Measurements from ENCODE around the gene SAMD3. TPM values are rescaled to one million over a fixed set of nuclear protein-coding genes. Genes with fewer than 3 reads are reported as not detected.

Gene SAMD3
- polyA plus RNA-seq, 1 of the 3 experiments (the other 2 are of a cell fraction): 16.0 TPM

- H2AFZ ChIP-seq (ENCODE audit: low read depth): no peak overlapping the region
- H4K20me1 ChIP-seq (ENCODE audit: insufficient read depth): no peaks in the 10 kb centered on the region
- H3K36me3 ChIP-seq (replicated peaks in 1 of 2; ENCODE audit: control insufficient read depth in 1 of 2, insufficient read depth in 2 of 2, low read length in 1 of 2): peaks cover 8 to 31% of the 10 kb centered on the region in 2 experiments
- 0 out of 4 replicates have a peak, but pooled peaks cover 0 to 2% of the 10 kb centered on the region in 2 experiments for H3K4me1 ChIP-seq (ENCODE audit: control insufficient read depth in 1 of 2, insufficient read depth in 2 of 2, low read depth in 1 of 2, low read length in 1 of 2)
- TF ChIP-seq ELF1 (IDR thresholded peaks at IDR 0.05): no peak
- TF ChIP-seq, protein P1, sequence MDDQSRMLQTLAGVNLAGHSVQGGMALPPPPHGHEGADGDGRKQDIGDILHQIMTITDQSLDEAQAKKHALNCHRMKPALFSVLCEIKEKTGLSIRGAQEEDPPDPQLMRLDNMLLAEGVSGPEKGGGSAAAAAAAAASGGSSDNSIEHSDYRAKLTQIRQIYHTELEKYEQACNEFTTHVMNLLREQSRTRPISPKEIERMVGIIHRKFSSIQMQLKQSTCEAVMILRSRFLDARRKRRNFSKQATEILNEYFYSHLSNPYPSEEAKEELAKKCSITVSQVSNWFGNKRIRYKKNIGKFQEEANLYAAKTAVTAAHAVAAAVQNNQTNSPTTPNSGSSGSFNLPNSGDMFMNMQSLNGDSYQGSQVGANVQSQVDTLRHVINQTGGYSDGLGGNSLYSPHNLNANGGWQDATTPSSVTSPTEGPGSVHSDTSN (IDR thresholded peaks at IDR 0.05): no peak
- no peak for TF ChIP-seq SMC3 (IDR thresholded peaks at IDR 0.05; ENCODE audit: low read depth, low read length)
- no peak for TF ChIP-seq FOSL2 (IDR thresholded peaks at IDR 0.05; ENCODE audit: borderline replicate concordance, low read depth)
- no peak for TF ChIP-seq MXI1 (IDR thresholded peaks at IDR 0.05; ENCODE audit: low read depth, low read length)
- no peak for TF ChIP-seq POLR2AphosphoS5 (IDR thresholded peaks at IDR 0.05; ENCODE audit: low read depth, low read length)
- TF ChIP-seq RCOR1 (IDR thresholded peaks at IDR 0.05; ENCODE audit: low read length): no peak
- no peak for TF ChIP-seq EP300 (IDR thresholded peaks at IDR 0.05; ENCODE audit: borderline replicate concordance in 1 of 2, low read depth in 1 of 2, low read length in 1 of 2)
- H3K9me3 ChIP-seq: no peaks in the 10 kb centered on the region
- H3K9me2 ChIP-seq: no peaks in the 10 kb centered on the region
- WGBS (ENCODE audit: low lambda C conversion rate): 61% methylated on average over 2 of the region's 2 CpGs
- ChIA-PET CTCF (interaction anchor here (0.7 kb wide), 1 partner anchor 14 kb away, joined by 5 read pairs; no protein-coding TSS in a partner anchor), POLR2A (no interaction called here)
- H3F3A ChIP-seq (replicated peaks; ENCODE audit: insufficient read depth): peaks cover 5% of the 10 kb centered on the region
- DNase-seq: no peak
- no peak overlapping the region for H3K4me2 ChIP-seq
- no peak overlapping the region for H3K9ac ChIP-seq
- H3K4me3 ChIP-seq (ENCODE audit: low read depth in 2 of 2, low read length in 1 of 2): no peak overlapping the region
- no peaks in the 10 kb centered on the region for H3K79me2 ChIP-seq (ENCODE audit: insufficient read depth)
- no peak overlapping the region for H3K27ac ChIP-seq (ENCODE audit: low read depth in 2 of 2, low read length in 1 of 2)
- H3K27me3 ChIP-seq (ENCODE audit: insufficient read depth): no peaks in the 10 kb centered on the region
These were observed 88.2 kb downstream of the SAMD3 start for GRCh38 chr6:130134582-130134981.

GRCh38 chr6:130132286-130132701 is 90.5 kb downstream of the SAMD3 start:
- H3F3A ChIP-seq (replicated peaks; ENCODE audit: insufficient read depth): peaks cover 14% of the 10 kb centered on the region
- no peaks in the 10 kb centered on the region for H3K79me2 ChIP-seq (ENCODE audit: insufficient read depth)
- POLR2A ChIA-PET: no interaction called here
- H3K4me2 ChIP-seq: no peak overlapping the region
- CTCF ChIA-PET: no interaction called here
- peaks cover 0 to 16% of the 10 kb centered on the region in 2 experiments; a peak in 1 of 4 replicates for H3K4me1 ChIP-seq (ENCODE audit: control insufficient read depth in 1 of 2, insufficient read depth in 2 of 2, low read depth in 1 of 2, low read length in 1 of 2)
- WGBS (ENCODE audit: low lambda C conversion rate): 78% methylated on average over 6 of the region's 6 CpGs
- DNase-seq: no peak
- peaks cover 4 to 17% of the 10 kb centered on the region in 2 experiments for H3K36me3 ChIP-seq (replicated peaks in 1 of 2; ENCODE audit: control insufficient read depth in 1 of 2, insufficient read depth in 2 of 2, low read length in 1 of 2)
- H2AFZ ChIP-seq (ENCODE audit: low read depth): no peak overlapping the region
- H3K9me2 ChIP-seq: no peaks in the 10 kb centered on the region
- H4K20me1 ChIP-seq (ENCODE audit: insufficient read depth): no peaks in the 10 kb centered on the region
- H3K9ac ChIP-seq: no peak overlapping the region
- H3K4me3 ChIP-seq (ENCODE audit: low read depth in 2 of 2, low read length in 1 of 2): no peak overlapping the region
- H3K27ac ChIP-seq (ENCODE audit: low read depth in 2 of 2, low read length in 1 of 2): no peak overlapping the region
- no peaks in the 10 kb centered on the region for H3K9me3 ChIP-seq
- TF ChIP-seq POLR2AphosphoS5 (IDR thresholded peaks at IDR 0.05; ENCODE audit: low read depth, low read length) (no peak), SIN3A (IDR thresholded peaks at IDR 0.05; ENCODE audit: borderline replicate concordance, low read depth, low read length) (no peak), FOXJ3 (CRISPR knock-in tag; IDR thresholded peaks at IDR 0.05) (no peak), SMC3 (IDR thresholded peaks at IDR 0.05; ENCODE audit: low read depth, low read length) (no peak), CHD2 (IDR thresholded peaks at IDR 0.05; ENCODE audit: low read length, partially characterized antibody) (no peak), MXI1 (IDR thresholded peaks at IDR 0.05; ENCODE audit: low read depth, low read length) (no peak), RFX5 (IDR thresholded peaks at IDR 0.05; ENCODE audit: low read length) (no peak)
- H3K27me3 ChIP-seq (ENCODE audit: insufficient read depth): no peaks in the 10 kb centered on the region
